Activated CD4-positive, CD25-positive, alpha-beta regulatory T cell treated with anti-CD3 and anti-CD28 coated beads, Interleukin-2, amount 50 U/mL, for 16 hours (primary cell): ENCODE results near the gene YIF1A.
"Not testable (repeated sequence)": the region's sequence is repeated elsewhere in the genome, so short reads cannot be mapped to it uniquely, and the experiment has no call there.

ENCODE experiments used
- DNase-seq: peaks from one replicate; pipeline ENCODE4 v3.0.0-alpha.2; 2020; ENCODE audit warnings: low read depth, low spot score

YIF1A gene

GRCh38 chr11:66311965-66312548 lies 23.1 kb upstream of the YIF1A start:
- DNase-seq, result peak; percentile 96

DNA sequence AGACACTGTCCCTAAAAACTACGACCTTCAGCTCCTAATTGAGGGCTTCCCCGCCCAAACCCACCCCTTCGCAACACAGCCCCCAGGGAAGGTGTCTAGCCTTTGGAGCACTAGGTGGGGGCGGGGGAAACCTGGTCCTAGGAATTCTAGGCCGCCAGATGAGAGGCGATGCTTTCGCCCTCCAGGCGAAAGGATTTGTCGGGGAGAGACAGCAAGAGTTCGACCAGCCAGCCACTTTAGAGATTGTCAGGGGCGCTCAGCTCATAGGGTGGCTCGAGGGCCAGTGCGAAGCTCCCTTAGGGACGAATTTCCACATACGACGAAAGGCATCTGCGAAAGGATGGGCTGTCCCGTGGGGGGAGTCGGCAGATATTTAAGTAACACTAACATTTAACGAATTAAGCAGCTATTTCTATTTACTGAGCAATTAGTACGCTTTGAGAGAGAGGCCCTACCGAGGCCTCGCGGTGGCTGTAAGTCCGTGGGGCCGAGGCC lies 22.6 kb upstream of the YIF1A start:
- no peak for DNase-seq

DNA sequence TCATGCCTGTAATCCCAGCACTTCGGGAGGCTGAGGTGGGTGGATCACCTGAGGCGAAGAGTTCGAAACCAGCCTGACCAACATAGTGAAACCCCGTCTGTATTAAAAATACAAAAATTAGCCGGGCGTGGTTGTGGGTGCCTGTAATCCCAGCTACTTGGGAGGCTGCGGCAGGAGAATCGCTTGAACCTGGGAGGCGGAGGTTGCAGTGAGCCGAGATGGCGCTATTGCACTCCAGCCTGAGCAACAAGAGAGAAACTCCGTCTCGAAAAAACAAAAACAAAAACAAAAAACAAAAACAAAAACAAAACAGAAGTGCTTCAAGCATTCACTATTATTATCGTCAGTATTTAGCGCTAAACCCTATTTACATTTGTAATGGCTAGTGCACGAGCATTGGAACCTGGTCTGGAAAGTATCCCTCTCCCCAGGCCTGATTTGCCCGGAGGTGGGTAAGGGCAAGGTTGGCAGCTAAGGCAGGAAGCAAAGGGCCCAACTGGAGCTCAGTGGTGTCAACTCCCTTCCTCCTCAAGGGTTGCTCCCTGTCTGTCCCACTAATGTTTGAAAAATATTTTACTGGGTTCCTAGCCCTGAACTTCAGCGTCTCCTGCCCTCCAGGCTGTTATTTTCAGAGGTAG lies 22.0 kb upstream of the YIF1A start:
- DNase-seq, result not testable (repeated sequence)

- no peak for DNase-seq
These were observed 21.4 kb upstream of the YIF1A start for GRCh38 chr11:66310324-66310723.

GRCh38 chr11:66309475-66309874 lies 20.5 kb upstream of the YIF1A start:
- DNase-seq, result no peak

GRCh38 chr11:66302656-66303055 lies 13.7 kb upstream of the YIF1A start:
- no peak for DNase-seq

- no peak for DNase-seq
These were observed 10.2 kb upstream of the YIF1A start for GRCh38 chr11:66299186-66299585.

DNA sequence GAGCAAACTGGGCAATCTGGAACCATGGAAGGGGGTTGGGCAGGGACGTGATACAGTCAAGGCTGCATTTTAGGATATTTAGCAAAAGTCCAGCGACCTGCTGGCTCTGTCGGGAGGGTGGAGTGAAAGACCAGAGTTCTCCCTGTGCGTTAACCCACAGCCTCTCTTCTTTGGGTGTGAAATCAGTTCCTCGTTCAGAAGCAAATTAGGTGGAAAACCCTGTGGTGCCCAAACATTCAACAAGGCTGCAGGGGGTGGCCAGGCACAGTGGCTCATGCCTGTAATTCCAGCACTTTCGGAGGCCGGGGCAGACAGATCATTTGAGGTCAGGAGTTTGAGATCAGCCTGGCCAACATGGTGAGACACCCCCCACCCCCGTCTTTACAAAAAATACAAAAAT lies 8.7 kb upstream of the YIF1A start:
- DNase-seq, result no peak

DNA sequence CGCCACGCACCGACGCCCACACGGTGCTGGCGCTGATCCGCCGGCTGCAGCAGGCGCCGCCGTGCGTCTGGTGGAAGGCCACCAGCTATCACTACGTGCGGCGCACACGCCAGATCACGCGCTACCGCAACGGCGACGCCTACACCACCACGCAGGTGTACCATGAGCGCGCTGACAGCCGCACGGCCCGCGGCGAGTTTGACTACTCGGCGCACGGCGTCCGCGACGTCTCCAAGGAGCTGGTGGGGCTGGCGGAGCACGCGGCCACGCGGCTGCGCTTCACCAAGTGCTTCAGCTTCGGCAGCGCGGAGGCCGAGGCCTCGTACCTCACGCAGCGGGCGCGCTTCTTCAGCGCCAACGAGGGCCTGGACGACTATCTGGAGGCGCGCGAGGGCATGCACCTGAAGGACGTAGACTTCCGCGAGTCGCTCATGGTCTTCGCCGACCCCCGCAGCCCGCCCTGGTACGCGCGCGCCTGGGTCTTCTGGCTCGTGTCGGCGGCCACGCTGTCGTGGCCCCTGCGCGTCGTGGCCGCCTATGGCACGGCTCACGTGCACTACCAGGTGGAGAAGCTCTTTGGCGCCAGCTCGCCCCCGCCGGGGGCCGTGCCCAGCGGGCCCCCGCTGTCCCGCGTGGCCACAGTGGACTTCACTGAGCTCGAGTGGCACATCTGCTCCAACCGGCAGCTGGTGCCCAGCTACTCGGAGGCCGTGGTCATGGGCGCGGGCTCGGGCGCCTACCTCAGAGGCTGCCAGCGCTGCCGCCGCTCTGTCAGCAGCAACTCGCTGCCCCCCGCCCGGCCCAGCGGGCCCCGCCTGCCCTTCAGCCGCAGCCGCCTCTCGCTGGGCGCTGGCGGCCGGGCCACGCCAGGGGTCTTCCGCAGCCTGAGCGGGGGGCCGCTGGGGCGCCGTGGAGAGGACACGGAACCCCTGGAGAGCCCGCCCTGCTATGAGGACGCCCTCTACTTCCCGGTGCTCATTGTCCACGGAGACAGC lies 6.0 kb upstream of the YIF1A start:
- no peak for DNase-seq

- no peak for DNase-seq
These were observed 5.1 kb upstream of the YIF1A start for GRCh38 chr11:66293777-66294625.

DNA sequence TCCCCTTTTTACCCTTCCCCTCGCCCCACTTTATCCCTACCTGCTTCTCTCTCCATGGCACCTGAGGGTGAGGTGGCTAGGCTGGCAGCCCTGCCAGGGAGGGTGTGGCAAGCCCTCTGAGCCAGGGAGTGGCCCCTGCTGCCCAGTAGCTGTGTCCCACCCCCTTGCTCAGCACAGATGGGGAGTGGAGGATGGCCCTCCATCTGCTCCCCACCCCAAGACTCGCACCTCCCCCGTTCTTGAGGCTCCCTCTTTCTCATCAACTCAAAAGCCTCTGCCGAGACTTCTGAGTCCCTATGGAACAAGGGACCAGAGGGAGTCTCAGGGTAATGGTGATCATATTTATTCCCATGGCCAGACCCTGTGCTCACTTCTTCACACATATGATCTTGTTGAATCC lies 4.4 kb upstream of the YIF1A start:
- DNase-seq, result no peak

DNA sequence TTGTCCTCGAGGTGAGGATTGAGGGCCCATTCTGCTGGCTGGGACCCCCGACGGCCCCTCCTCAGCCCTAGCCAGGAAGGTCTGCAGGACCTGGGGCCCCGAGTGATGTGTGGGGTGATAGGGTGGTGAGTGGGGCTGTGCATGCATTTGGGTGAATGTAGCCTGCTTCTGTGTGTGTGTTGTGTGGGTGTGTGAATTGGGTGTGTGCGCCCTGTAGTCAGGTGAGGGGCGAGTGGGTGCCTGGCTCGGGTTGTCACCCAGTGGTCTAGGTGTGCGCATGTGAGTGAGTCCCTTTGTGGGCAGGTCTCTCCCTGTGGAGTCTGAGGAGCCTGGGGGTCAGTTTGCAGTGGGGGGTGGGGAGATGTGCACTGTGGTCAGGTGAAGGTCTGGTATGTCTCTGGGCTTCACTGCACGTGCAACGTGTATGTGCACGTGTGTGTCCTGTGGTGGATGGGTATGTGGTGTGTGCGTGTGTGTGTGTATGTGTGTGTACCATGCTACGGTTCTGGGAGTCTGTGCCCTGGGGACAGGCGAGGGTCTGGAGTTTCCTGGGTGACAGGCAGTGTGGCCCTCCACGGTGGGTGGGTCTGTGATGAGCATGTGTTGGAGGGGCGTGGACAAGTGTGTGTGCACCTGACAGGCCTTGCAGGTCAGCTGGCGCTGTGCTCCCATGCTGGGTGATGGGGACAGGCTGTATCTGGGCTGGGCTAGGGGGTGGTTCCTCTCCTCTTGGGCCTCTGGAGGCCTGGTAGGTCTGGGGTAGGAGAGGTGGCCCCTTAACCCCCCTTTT lies 3.8 kb upstream of the YIF1A start:
- DNase-seq, result no peak

DNA sequence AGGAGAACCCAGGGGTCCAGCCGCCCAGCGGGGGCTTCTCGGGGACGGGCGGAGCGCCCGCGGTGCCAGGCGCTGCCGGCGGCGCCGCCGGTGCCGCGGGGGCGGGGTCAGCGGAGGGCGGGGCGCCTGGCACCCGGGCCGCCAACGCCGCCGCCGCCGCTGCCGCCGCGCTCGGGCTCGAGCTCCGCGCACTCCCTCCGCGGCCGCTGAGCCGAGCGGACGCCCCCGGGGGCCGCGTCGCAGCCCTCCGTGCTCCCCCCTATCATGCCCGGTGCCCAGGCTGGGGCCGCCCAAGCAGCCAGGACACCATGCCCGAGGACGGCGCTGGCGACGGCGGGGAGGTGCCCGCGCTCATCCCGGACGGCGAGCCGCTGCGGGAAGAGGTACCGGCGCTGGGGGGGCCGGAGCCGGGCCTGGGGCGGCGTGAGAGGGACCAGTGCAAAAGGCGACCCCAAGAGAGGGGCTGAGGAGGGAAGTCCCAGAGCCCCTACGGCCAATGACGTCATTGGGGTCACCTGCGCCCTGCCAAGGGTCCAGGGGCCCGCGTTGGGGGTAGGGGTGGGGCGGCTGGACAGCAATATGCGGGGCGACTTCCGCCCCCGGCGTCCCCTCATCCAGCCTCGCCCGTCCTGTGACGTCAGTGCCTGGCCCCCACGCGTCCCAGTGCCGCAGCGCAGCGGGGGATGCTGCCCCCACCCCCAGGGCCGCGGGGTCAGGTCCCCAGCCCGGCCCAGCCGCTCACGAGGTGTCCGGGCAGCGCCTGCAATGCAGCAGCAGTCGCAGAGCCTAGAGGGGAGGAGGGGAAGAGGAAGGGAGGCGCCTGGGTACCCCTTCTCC lies 3.0 kb upstream of the YIF1A start, which contains the start of gene TMEM151A:
TMEM151A (plus strand) TSS at position 189 of the 837 bp plus-strand sequence; CDS start at position 309, 120 bp downstream.
- no peak for DNase-seq

DNA sequence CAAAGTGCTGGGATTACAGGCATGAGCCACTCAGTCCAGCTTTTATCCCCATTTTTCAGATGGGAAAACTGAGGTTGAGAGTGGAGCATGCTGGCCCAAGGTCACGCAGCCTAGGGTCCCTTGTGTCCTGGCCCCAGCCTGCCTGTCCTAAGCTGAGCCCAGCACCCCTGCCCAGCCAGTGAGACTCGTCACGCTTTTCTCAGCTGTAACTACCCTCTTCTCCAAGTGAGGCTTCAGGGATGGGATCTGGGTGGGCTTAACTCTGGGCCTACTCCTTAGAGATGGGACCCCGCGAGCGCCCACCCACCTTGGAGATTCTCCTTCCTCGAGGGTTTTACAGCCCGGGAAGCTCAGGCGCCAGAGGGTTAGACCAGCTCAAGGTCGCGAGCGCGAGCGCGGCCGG lies 2.4 kb upstream of the YIF1A start:
- DNase-seq, result no peak

DNA sequence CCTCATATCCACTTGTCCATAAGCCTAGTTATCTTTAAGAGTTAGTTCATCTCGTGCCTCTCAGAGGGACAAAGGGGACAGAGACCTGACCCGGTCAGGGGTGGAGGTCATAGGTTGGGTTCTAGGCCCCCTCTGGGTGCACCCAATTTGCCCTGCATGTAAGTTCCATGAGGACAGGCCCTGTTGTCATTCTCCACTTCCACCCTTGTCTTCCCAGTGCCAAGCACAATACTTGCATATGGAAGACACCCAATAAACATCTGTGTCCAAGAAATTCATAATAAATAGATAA lies 1.3 kb upstream of the YIF1A start:
- DNase-seq, result no peak

DNA sequence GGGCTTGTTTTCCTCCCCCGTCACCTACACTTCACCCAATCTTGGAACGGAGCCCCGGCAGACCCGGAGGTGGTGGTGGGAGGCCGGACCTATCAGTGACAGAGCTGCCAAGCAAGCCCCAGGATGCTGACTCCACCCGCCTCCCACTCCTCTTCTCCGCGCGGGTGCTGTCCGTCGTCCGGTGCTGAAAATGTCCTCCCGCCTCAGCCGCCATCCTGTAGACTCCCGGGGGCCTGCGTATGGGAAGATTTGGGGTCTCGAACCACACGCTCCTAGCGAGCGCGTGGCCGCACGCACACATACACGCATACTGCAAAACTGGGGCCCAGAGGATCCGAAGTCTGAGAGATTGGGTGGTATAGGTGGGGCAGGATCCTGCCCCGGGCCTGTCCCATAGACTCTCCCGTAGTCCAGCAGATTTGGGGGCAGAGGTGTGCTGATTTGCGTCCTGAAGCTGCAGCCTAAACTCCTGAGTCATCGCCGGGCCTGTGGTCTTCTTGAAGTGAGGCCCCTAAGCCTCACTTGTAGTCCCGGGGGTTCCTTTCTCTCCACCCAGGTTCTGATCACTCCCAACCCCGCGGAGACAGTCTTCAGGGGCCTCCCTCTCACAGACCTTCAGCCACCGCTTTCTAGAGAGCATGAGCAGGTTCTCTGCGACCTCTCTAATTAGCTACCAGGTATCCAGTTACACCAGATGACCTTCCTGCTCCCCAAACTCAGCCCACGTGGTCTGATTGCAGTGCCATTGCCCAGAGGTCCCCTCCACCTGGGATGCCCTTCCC lies 796 bp upstream of the YIF1A start:
- peak; percentile 58 for DNase-seq

DNA sequence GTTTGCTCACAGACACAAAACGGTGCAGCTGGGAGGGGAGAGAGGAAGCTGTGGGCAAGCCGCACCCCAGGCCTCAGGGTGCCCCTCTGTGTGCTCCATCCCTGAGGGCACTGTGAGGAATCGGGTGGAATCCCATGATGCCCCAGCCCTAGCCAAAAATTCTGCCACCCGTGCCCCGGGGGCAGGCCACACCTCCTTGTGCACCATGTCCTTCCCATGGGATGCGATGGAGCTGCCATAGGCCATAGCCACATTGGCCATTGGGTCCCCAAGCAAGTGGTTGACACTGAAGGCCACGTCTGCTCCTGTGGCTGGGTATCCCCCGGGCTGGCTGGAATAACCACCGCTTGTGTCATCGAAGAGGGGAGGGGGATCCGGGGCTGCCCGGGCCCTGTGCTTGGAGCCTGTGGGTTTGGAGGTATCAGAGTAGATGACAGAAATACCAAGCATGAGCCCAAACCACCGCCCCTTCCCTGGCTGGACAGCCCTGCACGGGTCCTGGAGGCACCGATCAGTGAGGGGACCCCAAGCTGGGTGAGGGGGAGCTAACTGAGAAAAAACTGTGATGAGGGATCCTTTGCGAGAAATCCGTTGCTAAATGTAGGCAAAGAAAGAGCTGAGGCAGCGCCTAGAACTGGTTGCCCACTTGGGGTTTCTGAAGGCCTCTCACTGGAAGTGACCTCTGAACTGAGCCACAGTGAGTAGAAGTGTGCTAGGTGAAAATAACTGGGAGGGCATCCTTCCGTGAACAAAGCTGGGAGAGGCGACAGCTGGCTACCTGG lies 863 bp downstream of the YIF1A start:
- no peak for DNase-seq

- no peak for DNase-seq
These were observed 1.6 kb downstream of the YIF1A start for GRCh38 chr11:66287211-66287888.
